ENCODE data around the gene CEP85L. TPM values are rescaled to one million over a fixed set of nuclear protein-coding genes. Genes with fewer than 3 reads are reported as not detected.

The CEP85L gene
- polyA plus RNA-seq, 1 donor: 4.3 TPM

GRCh38 chr6:118596774-118597320 lies 54.5 kb downstream of the CEP85L start:
- no peaks in the 10 kb centered on the region for H3K9me3 ChIP-seq (ENCODE audit: control insufficient read depth, low read depth, low read length)
- H3K27ac ChIP-seq (ENCODE audit: low read length): no peak overlapping the region
- no peaks in the 10 kb centered on the region for H3K4me1 ChIP-seq (ENCODE audit: control insufficient read depth, insufficient read depth, low read length)
- 84% methylated on average over 2 of the region's 5 CpGs for WGBS (ENCODE audit: insufficient coverage, low lambda C conversion rate)
- H3K27me3 ChIP-seq (ENCODE audit: control insufficient read depth, insufficient read depth, low read length): no peaks in the 10 kb centered on the region
- no peak overlapping the region for H3K4me3 ChIP-seq (ENCODE audit: low read length)
- no peak for DNase-seq
- no peaks in the 10 kb centered on the region for H3K36me3 ChIP-seq (ENCODE audit: control insufficient read depth, insufficient read depth, low read length)

DNA sequence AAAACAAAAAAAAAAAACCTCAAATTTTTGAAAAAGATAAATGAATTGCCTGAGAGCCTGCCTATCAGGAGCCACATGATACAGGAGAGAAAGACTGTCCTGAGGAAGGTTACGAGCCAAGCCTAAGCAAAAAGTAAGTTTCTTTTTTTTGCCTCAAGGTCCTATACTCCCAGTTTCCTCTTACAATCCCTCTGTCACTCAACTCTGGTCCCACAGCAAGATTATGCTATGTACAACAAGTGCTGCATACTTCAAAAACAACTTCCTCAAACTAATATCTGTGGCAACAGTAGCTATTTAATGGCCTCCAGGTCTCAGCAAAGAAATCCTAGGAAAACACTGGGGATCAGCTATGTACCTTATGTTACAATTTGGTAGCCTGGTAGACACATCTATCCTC lies 56.5 kb downstream of the CEP85L start:
- Histone ChIP-seq H3K4me1 (ENCODE audit: control insufficient read depth, insufficient read depth, low read length) (no peaks in the 10 kb centered on the region), H3K27ac (ENCODE audit: low read length) (no peak overlapping the region), H3K9me3 (ENCODE audit: control insufficient read depth, low read depth, low read length) (no peaks in the 10 kb centered on the region), H3K36me3 (ENCODE audit: control insufficient read depth, insufficient read depth, low read length) (no peaks in the 10 kb centered on the region), H3K27me3 (ENCODE audit: control insufficient read depth, insufficient read depth, low read length) (no peaks in the 10 kb centered on the region), H3K4me3 (ENCODE audit: low read length) (no peak overlapping the region)
- WGBS (ENCODE audit: insufficient coverage, low lambda C conversion rate): no CpG with 5 or more reads among the region's 1 CpG
- no peak for DNase-seq

DNA sequence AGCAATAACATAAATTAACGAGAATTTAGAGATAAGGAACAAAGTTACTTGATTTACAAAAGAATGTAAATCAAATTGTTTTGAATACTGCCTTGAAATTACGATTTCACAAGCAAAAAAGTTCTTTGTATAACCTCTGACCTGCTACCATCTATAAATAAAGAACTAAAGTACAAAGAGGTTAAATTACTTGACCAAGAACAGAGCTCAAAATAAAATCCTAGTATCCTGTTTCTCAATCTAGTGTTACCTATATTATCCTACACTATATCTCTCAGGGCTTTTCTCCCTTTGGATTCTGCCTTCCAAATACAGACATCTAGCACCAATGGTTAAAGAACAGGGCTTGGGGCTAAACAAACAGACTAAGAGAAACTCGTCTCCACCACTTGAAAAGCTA lies 59.5 kb downstream of the CEP85L start:
- Histone ChIP-seq H3K4me1 (ENCODE audit: control insufficient read depth, insufficient read depth, low read length) (no peaks in the 10 kb centered on the region), H3K27me3 (ENCODE audit: control insufficient read depth, insufficient read depth, low read length) (no peaks in the 10 kb centered on the region), H3K27ac (ENCODE audit: low read length) (no peak overlapping the region), H3K36me3 (ENCODE audit: control insufficient read depth, insufficient read depth, low read length) (no peaks in the 10 kb centered on the region), H3K9me3 (ENCODE audit: control insufficient read depth, low read depth, low read length) (no peaks in the 10 kb centered on the region), H3K4me3 (ENCODE audit: low read length) (no peak overlapping the region)
- no peak for DNase-seq
- WGBS (ENCODE audit: insufficient coverage, low lambda C conversion rate): no CpG with 5 or more reads among the region's 3 CpGs

DNA sequence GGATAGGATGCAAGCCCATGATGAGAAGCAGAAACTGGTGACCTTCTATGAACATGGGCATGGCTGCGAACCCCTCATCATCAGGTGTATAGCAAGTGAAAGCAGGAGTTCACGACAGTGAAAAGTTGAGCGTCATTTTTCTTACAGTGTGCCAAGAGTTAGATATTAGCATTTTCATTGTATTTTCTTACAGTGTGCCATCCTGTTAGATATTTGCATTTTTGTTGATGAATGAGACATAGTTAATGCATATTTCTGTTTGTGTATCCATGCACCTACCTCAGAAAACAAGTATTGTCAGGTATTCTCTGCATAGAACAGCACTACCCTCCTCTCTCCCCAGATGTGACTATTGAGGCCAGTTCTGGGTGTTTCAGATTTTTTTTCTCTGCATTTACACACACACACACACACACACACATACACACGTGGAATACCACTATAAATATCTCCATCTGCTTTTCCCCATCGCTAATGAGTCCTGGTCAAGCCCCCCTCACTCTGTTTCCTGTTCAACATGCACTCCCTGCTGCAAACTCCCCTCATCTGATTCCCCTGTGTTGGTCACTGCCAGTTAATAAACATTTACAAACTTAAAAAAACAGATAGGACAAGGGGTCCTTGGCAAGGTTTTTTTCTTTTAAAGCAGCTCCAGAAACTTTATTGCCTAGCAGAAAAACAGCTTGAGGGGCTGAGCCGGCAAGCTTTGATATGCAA lies 61.6 kb downstream of the CEP85L start:
- H3K36me3 ChIP-seq (ENCODE audit: control insufficient read depth, insufficient read depth, low read length): no peaks in the 10 kb centered on the region
- no peak overlapping the region for H3K4me3 ChIP-seq (ENCODE audit: low read length)
- no peak overlapping the region for H3K27ac ChIP-seq (ENCODE audit: low read length)
- no peaks in the 10 kb centered on the region for H3K9me3 ChIP-seq (ENCODE audit: control insufficient read depth, low read depth, low read length)
- WGBS (ENCODE audit: insufficient coverage, low lambda C conversion rate): no CpG with 5 or more reads among the region's 6 CpGs
- no peaks in the 10 kb centered on the region for H3K27me3 ChIP-seq (ENCODE audit: control insufficient read depth, insufficient read depth, low read length)
- no peaks in the 10 kb centered on the region for H3K4me1 ChIP-seq (ENCODE audit: control insufficient read depth, insufficient read depth, low read length)
- DNase-seq: no peak

GRCh38 chr6:118589186-118589585 lies 62.2 kb downstream of the CEP85L start:
- Histone ChIP-seq H3K4me3 (ENCODE audit: low read length) (no peak overlapping the region), H3K9me3 (ENCODE audit: control insufficient read depth, low read depth, low read length) (no peaks in the 10 kb centered on the region), H3K27ac (ENCODE audit: low read length) (no peak overlapping the region), H3K36me3 (ENCODE audit: control insufficient read depth, insufficient read depth, low read length) (no peaks in the 10 kb centered on the region), H3K27me3 (ENCODE audit: control insufficient read depth, insufficient read depth, low read length) (no peaks in the 10 kb centered on the region), H3K4me1 (ENCODE audit: control insufficient read depth, insufficient read depth, low read length) (no peaks in the 10 kb centered on the region)
- WGBS (ENCODE audit: insufficient coverage, low lambda C conversion rate): 82% methylated on average over 2 of the region's 4 CpGs
- no peak for DNase-seq

DNA sequence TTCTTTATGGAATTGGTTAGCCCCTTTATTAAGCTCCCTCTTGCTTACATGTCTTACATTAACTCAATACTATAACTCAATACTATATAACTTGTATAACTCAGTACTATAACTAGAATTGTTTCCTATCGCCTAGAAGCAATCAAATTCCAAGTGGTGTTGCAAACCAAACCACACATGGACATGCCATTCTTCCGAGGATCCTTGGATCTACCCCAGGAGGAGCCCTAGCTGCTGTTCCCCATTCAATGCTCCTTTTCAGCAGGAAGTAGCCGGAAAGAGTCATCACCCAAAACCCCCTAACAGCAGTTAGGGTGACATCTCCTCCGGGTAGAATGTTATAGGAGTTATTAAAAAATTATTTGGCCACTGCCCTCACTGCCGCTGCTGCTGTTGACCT lies 62.8 kb downstream of the CEP85L start:
- 100% methylated on average over 1 of the region's 5 CpGs for WGBS (ENCODE audit: insufficient coverage, low lambda C conversion rate)
- Histone ChIP-seq H3K9me3 (ENCODE audit: control insufficient read depth, low read depth, low read length) (no peaks in the 10 kb centered on the region), H3K4me1 (ENCODE audit: control insufficient read depth, insufficient read depth, low read length) (no peaks in the 10 kb centered on the region), H3K36me3 (ENCODE audit: control insufficient read depth, insufficient read depth, low read length) (no peaks in the 10 kb centered on the region), H3K27me3 (ENCODE audit: control insufficient read depth, insufficient read depth, low read length) (no peaks in the 10 kb centered on the region), H3K4me3 (ENCODE audit: low read length) (no peak overlapping the region), H3K27ac (ENCODE audit: low read length) (no peak overlapping the region)
- no peak for DNase-seq

DNA sequence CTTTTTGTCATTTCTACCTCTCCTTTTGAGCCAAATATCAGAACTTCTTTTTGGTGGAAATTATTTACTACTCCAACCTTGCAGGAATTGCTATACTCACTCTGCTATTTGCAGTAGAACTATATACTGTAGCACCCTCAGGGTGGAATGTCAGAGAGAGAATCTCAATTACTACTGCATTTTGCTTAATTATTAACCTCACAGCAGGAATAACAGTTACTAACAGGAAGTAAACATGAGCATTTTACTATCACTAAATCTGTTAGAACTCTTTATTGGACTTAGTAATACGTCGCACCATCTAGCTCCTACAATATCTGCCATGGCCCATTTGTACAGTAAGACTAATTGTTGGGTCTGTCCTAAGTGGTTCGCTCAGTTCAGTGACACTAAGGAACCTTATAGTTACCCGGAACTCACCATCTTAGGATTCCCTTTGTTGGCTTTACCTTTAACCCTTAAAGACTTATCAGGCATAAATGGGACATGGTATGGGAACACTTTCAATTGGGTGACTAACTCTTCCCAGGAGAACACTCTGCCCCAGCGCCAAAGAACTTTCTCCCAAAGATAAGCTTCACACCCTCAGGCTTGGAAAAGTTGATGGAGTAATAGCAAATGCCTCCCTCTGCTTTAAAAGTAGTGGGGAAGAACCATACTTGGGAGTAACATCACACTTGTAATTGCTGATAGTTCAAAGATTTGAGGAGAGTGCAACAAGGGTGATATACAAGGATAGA lies 64.5 kb downstream of the CEP85L start:
- no peaks in the 10 kb centered on the region for H3K27me3 ChIP-seq (ENCODE audit: control insufficient read depth, insufficient read depth, low read length)
- H3K36me3 ChIP-seq (ENCODE audit: control insufficient read depth, insufficient read depth, low read length): no peaks in the 10 kb centered on the region
- no peaks in the 10 kb centered on the region for H3K9me3 ChIP-seq (ENCODE audit: control insufficient read depth, low read depth, low read length)
- H3K27ac ChIP-seq (ENCODE audit: low read length): no peak overlapping the region
- peak in 1 of 2 donors; percentile 17 for DNase-seq
- WGBS (ENCODE audit: insufficient coverage, low lambda C conversion rate): no CpG with 5 or more reads among the region's 5 CpGs
- H3K4me3 ChIP-seq (ENCODE audit: low read length): no peak overlapping the region
- no peaks in the 10 kb centered on the region for H3K4me1 ChIP-seq (ENCODE audit: control insufficient read depth, insufficient read depth, low read length)

- Histone ChIP-seq H3K4me1 (ENCODE audit: control insufficient read depth, insufficient read depth, low read length) (no peaks in the 10 kb centered on the region), H3K4me3 (ENCODE audit: low read length) (no peak overlapping the region), H3K27me3 (ENCODE audit: control insufficient read depth, insufficient read depth, low read length) (no peaks in the 10 kb centered on the region), H3K27ac (ENCODE audit: low read length) (no peak overlapping the region), H3K36me3 (ENCODE audit: control insufficient read depth, insufficient read depth, low read length) (no peaks in the 10 kb centered on the region), H3K9me3 (ENCODE audit: control insufficient read depth, low read depth, low read length) (no peaks in the 10 kb centered on the region)
- no peak for DNase-seq
- WGBS (ENCODE audit: insufficient coverage, low lambda C conversion rate): no CpG with 5 or more reads among the region's 5 CpGs
Observed at GRCh38 chr6:118584911-118585310, 66.5 kb downstream of the CEP85L start.

DNA sequence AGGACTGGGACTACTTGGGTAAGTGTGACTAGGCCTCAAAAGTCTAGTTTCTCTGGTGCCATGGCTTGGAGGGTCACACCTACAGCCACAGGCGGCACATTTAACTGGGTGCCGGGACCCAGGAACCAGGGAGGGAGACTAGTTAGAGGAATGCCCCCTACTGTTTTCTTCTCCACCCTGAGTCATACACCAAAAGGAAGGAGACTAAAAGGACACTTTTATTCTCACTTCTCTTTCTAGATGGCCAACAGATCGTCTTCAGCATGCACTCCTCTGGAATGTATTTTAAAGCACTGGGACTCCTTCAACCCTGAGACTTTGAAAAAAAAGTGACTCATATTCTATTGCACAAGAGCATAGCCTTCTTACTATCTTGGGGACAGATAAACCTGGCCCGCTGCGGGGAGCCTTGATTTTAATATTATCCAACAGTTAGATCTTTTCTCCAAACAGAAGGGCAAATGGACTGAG lies 69.9 kb downstream of the CEP85L start:
- 30% methylated on average over 2 of the region's 5 CpGs for WGBS (ENCODE audit: insufficient coverage, low lambda C conversion rate)
- Histone ChIP-seq H3K36me3 (ENCODE audit: control insufficient read depth, insufficient read depth, low read length) (no peaks in the 10 kb centered on the region), H3K27me3 (ENCODE audit: control insufficient read depth, insufficient read depth, low read length) (no peaks in the 10 kb centered on the region), H3K4me3 (ENCODE audit: low read length) (no peak overlapping the region), H3K9me3 (ENCODE audit: control insufficient read depth, low read depth, low read length) (peaks cover 6% of the 10 kb centered on the region), H3K27ac (ENCODE audit: low read length) (no peak overlapping the region), H3K4me1 (ENCODE audit: control insufficient read depth, insufficient read depth, low read length) (no peaks in the 10 kb centered on the region)
- no peak for DNase-seq

- Histone ChIP-seq H3K27me3 (ENCODE audit: control insufficient read depth, insufficient read depth, low read length) (no peaks in the 10 kb centered on the region), H3K4me3 (ENCODE audit: low read length) (no peak overlapping the region), H3K9me3 (ENCODE audit: control insufficient read depth, low read depth, low read length) (peaks cover 6% of the 10 kb centered on the region), H3K36me3 (ENCODE audit: control insufficient read depth, insufficient read depth, low read length) (no peaks in the 10 kb centered on the region), H3K4me1 (ENCODE audit: control insufficient read depth, insufficient read depth, low read length) (no peaks in the 10 kb centered on the region), H3K27ac (ENCODE audit: low read length) (no peak overlapping the region)
- DNase-seq: peak; percentile 31 to 43
- no CpG with 5 or more reads among the region's 10 CpGs for WGBS (ENCODE audit: insufficient coverage, low lambda C conversion rate)
Observed at GRCh38 chr6:118580585-118581419, 70.6 kb downstream of the CEP85L start.
